H1 (cell line): Measurements from ENCODE around the gene LSM10. TPM values are rescaled to one million over a fixed set of nuclear protein-coding genes. Genes with fewer than 3 reads are reported as not detected.

Experiments
- CTCF ChIA-PET: fragments of 300-600 bp; sonication (Branson Sonifier 250); formaldehyde crosslinking; loops from one replicate; lab custom pipeline; 2021; ENCODE audit not compliant: partially characterized antibody; lab: Charles Lee
- POLR2A ChIA-PET: fragments of 300-600 bp; sonication (Branson Sonifier 250); formaldehyde crosslinking; loops from one replicate; lab custom pipeline; 2021; ENCODE audit warnings: inconsistent platforms; ENCODE audit not compliant: partially characterized antibody; lab: Charles Lee
- DNase-seq, 2 experiments: peaks; one replicate each; pipeline versions ENCODE4 v3.0.0 to v3.0.0-alpha.2; 2010 to 2022; ENCODE audit warnings: low spot score in 2 of 2, low read depth in 1 of 2, mixed read lengths in 1 of 2
- FAIRE-seq: peaks from 2 replicates; lab custom pipeline; 2011; peaks lifted over from hg19 to GRCh38; lab: Jason Lieb, UNC
- H2AFZ ChIP-seq: 2 replicates; pipeline ENCODE4 v1.8.1; 2012; ENCODE audit warnings: low read length, inconsistent platforms
- H2AK5ac ChIP-seq: 2 replicates; pipeline ENCODE4 v1.6.1; 2013; ENCODE audit warnings: low read depth, low read length
- H2BK120ac ChIP-seq: replicated peaks from 2 replicates; pipeline ENCODE3; 2013; ENCODE audit warnings: low read depth, low read length, inconsistent platforms
- H2BK12ac ChIP-seq: 2 replicates; pipeline ENCODE4 v1.6.1; 2013; ENCODE audit warnings: low read depth, low read length
- H2BK15ac ChIP-seq: 2 replicates; pipeline ENCODE4 v1.6.1; 2013; ENCODE audit warnings: low read length
- H2BK20ac ChIP-seq: 2 replicates; pipeline ENCODE4 v1.6.1; 2013; ENCODE audit warnings: low read length
- H2BK5ac ChIP-seq: 2 replicates; pipeline ENCODE4 v1.6.1; 2013; ENCODE audit warnings: low read depth, low read length
- H3K14ac ChIP-seq: 2 replicates; pipeline ENCODE4 v1.6.1; 2013; ENCODE audit warnings: inconsistent platforms; ENCODE audit not compliant: insufficient read length
- H3K18ac ChIP-seq: 2 replicates; pipeline ENCODE4 v1.6.1; 2013; ENCODE audit warnings: low read length; ENCODE audit errors: extremely low read depth
- H3K23ac ChIP-seq: 2 replicates; pipeline ENCODE4 v1.6.1; 2013; ENCODE audit warnings: inconsistent platforms; ENCODE audit not compliant: insufficient read length
- H3K23me2 ChIP-seq: 2 replicates; pipeline ENCODE4 v1.6.1; 2013; ENCODE audit warnings: low read depth, low read length
- H3K27ac ChIP-seq: 2 replicates; pipeline ENCODE4 v1.6.1; 2011; ENCODE audit warnings: low read depth, low read length, inconsistent platforms
- H3K27me3 ChIP-seq, 4 experiments: replicated peaks in 1 of 4; 1 replicate in 1 of 4; 2 replicates in 3 of 4; pipeline versions ENCODE4 v1.6.1 to v1.8.1; 2011 to 2013; ENCODE audit warnings: low read length in 3 of 4, mild to moderate bottlenecking in 3 of 4, inconsistent platforms in 2 of 4, mixed read lengths in 2 of 4, moderate library complexity in 1 of 4; ENCODE audit not compliant: control insufficient read depth in 3 of 4, insufficient read depth in 3 of 4; ENCODE audit errors: extremely low read depth in 1 of 4
- H3K36me3 ChIP-seq, 4 experiments: 2 replicates each; pipeline versions ENCODE4 v1.6.1 to v1.8.1; 2011 to 2013; ENCODE audit warnings: mild to moderate bottlenecking in 4 of 4, low read length in 3 of 4, moderate library complexity in 2 of 4, control low read depth in 1 of 4, inconsistent platforms in 1 of 4; ENCODE audit not compliant: insufficient read depth in 4 of 4, control insufficient read depth in 2 of 4
- H3K4ac ChIP-seq: replicated peaks from 2 replicates; pipeline ENCODE3; 2013; ENCODE audit warnings: low read length, low read depth, mixed read lengths, inconsistent platforms; ENCODE audit not compliant: insufficient read length
- H3K4me1 ChIP-seq, 4 experiments: replicated peaks in 1 of 4; 1 replicate in 1 of 4; 2 replicates in 3 of 4; pipeline versions ENCODE4 v1.6.1 to v1.8.1; 2011 to 2013; ENCODE audit warnings: low read length in 3 of 4, inconsistent platforms in 2 of 4, mixed read lengths in 1 of 4; ENCODE audit not compliant: insufficient read depth in 4 of 4, control insufficient read depth in 3 of 4
- H3K4me2 ChIP-seq, 2 experiments: 2 replicates each; pipeline versions ENCODE4 v1.6.1 to v1.8.1; 2011 to 2013; ENCODE audit warnings: low read depth in 2 of 2, low read length in 2 of 2, control low read depth in 1 of 2, inconsistent platforms in 1 of 2, mild to moderate bottlenecking in 1 of 2; ENCODE audit not compliant: insufficient read depth in 1 of 2
- H3K4me3 ChIP-seq, 4 experiments: fragments of 200-600, 300-600 bp in 1 of 4; sonication (generic), shearing (Covaris generic), sonication (Bioruptor Twin) in 1 of 4; 2 replicates each; pipeline versions ENCODE4 v1.5.1 to v1.8.1; 2011 to 2016; ENCODE audit warnings: low read length in 4 of 4, low read depth in 3 of 4, control low read depth in 2 of 4, inconsistent platforms in 2 of 4, mild to moderate bottlenecking in 2 of 4, mixed read lengths in 1 of 4, moderate library complexity in 1 of 4; ENCODE audit not compliant: insufficient read depth in 2 of 4; ENCODE audit errors: extremely low read depth in 1 of 4
- H3K56ac ChIP-seq: replicated peaks from 2 replicates; pipeline ENCODE3; 2013; ENCODE audit warnings: low read depth, mild to moderate bottlenecking, mixed read lengths, low read length, inconsistent platforms; ENCODE audit not compliant: insufficient read length
- H3K79me1 ChIP-seq: 2 replicates; pipeline ENCODE4 v1.6.1; 2013; ENCODE audit warnings: low read depth, low read length, control low read depth
- H3K79me2 ChIP-seq, 2 experiments: 2 replicates each; pipeline versions ENCODE4 v1.6.1 to v1.8.1; 2012 to 2013; ENCODE audit warnings: low read length in 2 of 2, mild to moderate bottlenecking in 2 of 2, inconsistent platforms in 1 of 2; ENCODE audit not compliant: insufficient read depth in 2 of 2, control insufficient read depth in 1 of 2
- H3K9ac ChIP-seq, 4 experiments: replicated peaks in 1 of 4; 1 replicate in 1 of 4; 2 replicates in 3 of 4; pipeline versions ENCODE4 v1.6.1 to v1.8.1; 2011 to 2013; ENCODE audit warnings: low read depth in 3 of 4, low read length in 3 of 4, control low read depth in 2 of 4, mild to moderate bottlenecking in 2 of 4, moderate library complexity in 2 of 4, inconsistent platforms in 1 of 4; ENCODE audit errors: extremely low read depth in 1 of 4
- H3K9me3 ChIP-seq, 2 experiments: 2 replicates each; pipeline versions ENCODE4 v1.6.1 to v1.8.1; 2012 to 2013; ENCODE audit warnings: mild to moderate bottlenecking in 2 of 2, moderate library complexity in 2 of 2, control low read depth in 1 of 2, inconsistent platforms in 1 of 2, low read depth in 1 of 2, low read length in 1 of 2, mixed read lengths in 1 of 2; ENCODE audit not compliant: insufficient read depth in 2 of 2
- H4K20me1 ChIP-seq, 2 experiments: replicated peaks in 1 of 2; 2 replicates each; pipeline versions ENCODE3 to v1.8.1; 2011 to 2013; ENCODE audit warnings: inconsistent platforms in 2 of 2, low read length in 2 of 2, mild to moderate bottlenecking in 1 of 2; ENCODE audit not compliant: insufficient read depth in 2 of 2, control insufficient read depth in 1 of 2
- H4K5ac ChIP-seq: 2 replicates; pipeline ENCODE4 v1.6.1; 2013; ENCODE audit warnings: low read length, low read depth, mixed read lengths, inconsistent platforms; ENCODE audit not compliant: insufficient read length
- H4K8ac ChIP-seq: 2 replicates; pipeline ENCODE4 v1.8.0; 2013; ENCODE audit warnings: mild to moderate bottlenecking, moderate library complexity, low read length, inconsistent platforms; ENCODE audit not compliant: insufficient read depth; ENCODE audit errors: extremely low read depth
- H4K91ac ChIP-seq: replicated peaks from 2 replicates; pipeline ENCODE3; 2013; ENCODE audit warnings: low read length, mixed read lengths, inconsistent platforms; ENCODE audit not compliant: insufficient read length
- CBX8 ChIP-seq: fragments of 300-800, 300-1000 bp; sonication (generic); IDR thresholded peaks from 2 replicates; pipeline ENCODE4 v1.7.1; 2016; ENCODE audit warnings: low read depth, low read length, borderline replicate concordance
- HDAC6 ChIP-seq: IDR thresholded peaks from one replicate; pipeline ENCODE4 v1.7.1; 2012; ENCODE audit warnings: low read depth, mild to moderate bottlenecking, inconsistent platforms, low read length, moderate library complexity
- NRF1 ChIP-seq: IDR thresholded peaks from 2 replicates; pipeline ENCODE4 v1.6.1; 2011; ENCODE audit warnings: mild to moderate bottlenecking, low read depth, low read length, improper control_type of control experiment
- SIX5 ChIP-seq: IDR thresholded peaks from 2 replicates; pipeline ENCODE4 v1.6.1; 2011; ENCODE audit warnings: mild to moderate bottlenecking, low read depth, low read length
- SP2 ChIP-seq: IDR thresholded peaks from 2 replicates; pipeline ENCODE4 v1.6.1; 2012; ENCODE audit warnings: mild to moderate bottlenecking, low read length, inconsistent platforms
- ZNF274 ChIP-seq: IDR thresholded peaks from 2 replicates; pipeline ENCODE4 v1.7.0; 2012; ENCODE audit warnings: low read length, borderline replicate concordance; ENCODE audit errors: extremely low read depth
- WGBS, 2 experiments: shearing (Covaris generic) in 1 of 2; methylation state at CpG; one replicate each; pipeline versions ENCODE4 v1.1.6 to v1.1.7; 2013 to 2015; ENCODE audit warnings: low lambda C conversion rate in 2 of 2, mixed read lengths in 2 of 2, inconsistent platforms in 1 of 2, low coverage in 1 of 2, missing lambda C conversion rate in 1 of 2; ENCODE audit not compliant: insufficient replicate concordance in 2 of 2, insufficient coverage in 1 of 2, insufficient read length in 1 of 2; ENCODE audit errors: extremely low coverage in 1 of 2, missing lambda C conversion rate in 1 of 2; 5-methylcytosine and 5-hydroxymethylcytosine counted together
- polyA plus RNA-seq, 7 experiments: library from polyadenylated mRNA; depleted of rRNA in 3 of 7; stranded (reverse) in 5 of 7; unstranded in 2 of 7; fragments of >200 nt in 5 of 7; fragments of 200-250 nt in 2 of 7; gene quantifications; 1 replicate in 5 of 7; 2 replicates in 1 of 7; 4 replicates in 1 of 7; pipeline versions ENCODE4 v1.2.1 to v1.2.3, GENCODE V29; 2011 to 2013; ENCODE audit warnings: missing spikeins in 2 of 7, mixed read lengths in 2 of 7
- total RNA-seq: library from RNA; stranded (reverse); fragmentation: NEBNext Ultra II Directional; extraction: Animal tissue kit (Norgen Biotek cat#: 25700); gene quantifications from 2 replicates; pipeline ENCODE4 v1.2.1, GENCODE V29; 2021

Gene LSM10
- total and polyA plus RNA-seq, 2 of the 8 experiments (the other 6 are each of a cell fraction or from before 2014, with no cell fraction given), result 59.5 to 140 TPM

DNA sequence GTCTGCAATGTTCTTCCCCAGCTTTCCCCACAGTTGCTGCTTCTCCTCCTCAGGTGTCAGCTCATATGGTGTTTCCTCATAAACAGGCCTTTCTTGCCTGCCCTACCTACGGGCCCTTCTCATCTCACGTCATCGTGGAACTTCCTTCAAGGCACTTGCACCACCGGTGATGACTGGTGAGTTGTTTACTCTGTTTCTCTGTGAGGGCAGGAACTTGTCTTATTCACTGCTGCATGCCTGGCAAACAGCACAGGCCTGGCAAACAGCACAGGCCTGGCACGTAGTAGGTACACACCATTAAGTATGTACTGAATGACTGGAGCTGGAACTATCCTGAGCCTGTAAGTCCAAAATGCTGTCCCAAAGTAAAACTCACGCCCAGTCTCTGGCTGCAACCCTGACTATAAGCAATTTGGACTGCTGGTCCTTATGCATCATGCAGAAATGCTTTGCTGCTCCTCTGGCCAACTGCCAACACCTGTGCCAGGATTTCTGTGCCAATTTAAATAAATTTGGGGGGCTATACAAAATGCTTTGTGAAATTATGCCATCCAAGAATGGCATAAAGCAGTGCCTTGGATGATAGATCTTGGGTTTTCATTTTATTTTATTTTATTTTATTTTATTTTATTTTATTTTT, 37.7 kb downstream of the LSM10 start:
- no peak overlapping the region for H3K14ac ChIP-seq
- no peak overlapping the region for H4K91ac ChIP-seq
- H3K18ac ChIP-seq, result no peak overlapping the region
- FAIRE-seq (no peak), DNase-seq (no peak)
- H3K9ac ChIP-seq, result no peak overlapping the region
- no peak overlapping the region for H2BK12ac ChIP-seq
- no peak overlapping the region for H2BK20ac ChIP-seq
- no peak overlapping the region for H4K8ac ChIP-seq
- no peaks in the 10 kb centered on the region for H3K4me1 ChIP-seq
- H3K4me2 ChIP-seq, result no peak overlapping the region
- H3K4ac ChIP-seq, result no peak overlapping the region
- peaks cover 3 to 6% of the 10 kb centered on the region in 2 experiments for H4K20me1 ChIP-seq
- H3K27ac ChIP-seq, result no peak overlapping the region
- ChIA-PET CTCF (interaction anchor here (0.5 to 13.3 kb wide), 10 partner anchors 9 to 335 kb away, joined by 3 to 150 read pairs (median 4); no protein-coding TSS in a partner anchor), POLR2A (interaction anchor here (1.1 to 2.9 kb wide), 4 partner anchors 21 to 97 kb away, joined by 3 to 7 read pairs (median 3); no protein-coding TSS in a partner anchor)
- H2BK5ac ChIP-seq, result no peak overlapping the region
- H3K23ac ChIP-seq, result no peak overlapping the region
- no peak overlapping the region for H3K4me3 ChIP-seq
- H3K36me3 ChIP-seq, result peaks cover 2 to 13% (median 6%) of the 10 kb centered on the region in 4 experiments; a peak in 6 of 8 replicates
- no peaks in the 10 kb centered on the region for H3K9me3 ChIP-seq
- no peak overlapping the region for H2BK120ac ChIP-seq
- no peak overlapping the region for H2AFZ ChIP-seq
- no peak overlapping the region for H2AK5ac ChIP-seq
- H3K23me2 ChIP-seq, result no peaks in the 10 kb centered on the region
- TF ChIP-seq SIX5, result no peak
- TF ChIP-seq NRF1, result no peak
- no peak for TF ChIP-seq SP2
- no peak for TF ChIP-seq CBX8
- TF ChIP-seq ZNF274, result no peak
- TF ChIP-seq HDAC6, result no peak
- H3K27me3 ChIP-seq, result no peaks in the 10 kb centered on the region
- H3K79me2 ChIP-seq, result peaks cover 0 to 6% of the 10 kb centered on the region in 2 experiments; a peak in 2 of 4 replicates
- WGBS, 2 experiments, result 90% methylated on average over 6 of the region's 6 CpGs; no CpG with 5 or more reads in 1 of the 2 experiments
- H3K56ac ChIP-seq, result no peak overlapping the region
- no peak overlapping the region for H4K5ac ChIP-seq
- H3K79me1 ChIP-seq, result no peaks in the 10 kb centered on the region; the same call in 1 of the 2 replicates
- H2BK15ac ChIP-seq, result no peak overlapping the region
